HPDE6-E6E7 (cell line): ENCODE results near the gene OPRL1.

Experiments used
- DNase-seq: peaks from one replicate; pipeline ENCODE4 v3.0.0; 2011; ENCODE audit warnings: missing footprints; ENCODE audit errors: extremely low spot score

The OPRL1 gene

DNA sequence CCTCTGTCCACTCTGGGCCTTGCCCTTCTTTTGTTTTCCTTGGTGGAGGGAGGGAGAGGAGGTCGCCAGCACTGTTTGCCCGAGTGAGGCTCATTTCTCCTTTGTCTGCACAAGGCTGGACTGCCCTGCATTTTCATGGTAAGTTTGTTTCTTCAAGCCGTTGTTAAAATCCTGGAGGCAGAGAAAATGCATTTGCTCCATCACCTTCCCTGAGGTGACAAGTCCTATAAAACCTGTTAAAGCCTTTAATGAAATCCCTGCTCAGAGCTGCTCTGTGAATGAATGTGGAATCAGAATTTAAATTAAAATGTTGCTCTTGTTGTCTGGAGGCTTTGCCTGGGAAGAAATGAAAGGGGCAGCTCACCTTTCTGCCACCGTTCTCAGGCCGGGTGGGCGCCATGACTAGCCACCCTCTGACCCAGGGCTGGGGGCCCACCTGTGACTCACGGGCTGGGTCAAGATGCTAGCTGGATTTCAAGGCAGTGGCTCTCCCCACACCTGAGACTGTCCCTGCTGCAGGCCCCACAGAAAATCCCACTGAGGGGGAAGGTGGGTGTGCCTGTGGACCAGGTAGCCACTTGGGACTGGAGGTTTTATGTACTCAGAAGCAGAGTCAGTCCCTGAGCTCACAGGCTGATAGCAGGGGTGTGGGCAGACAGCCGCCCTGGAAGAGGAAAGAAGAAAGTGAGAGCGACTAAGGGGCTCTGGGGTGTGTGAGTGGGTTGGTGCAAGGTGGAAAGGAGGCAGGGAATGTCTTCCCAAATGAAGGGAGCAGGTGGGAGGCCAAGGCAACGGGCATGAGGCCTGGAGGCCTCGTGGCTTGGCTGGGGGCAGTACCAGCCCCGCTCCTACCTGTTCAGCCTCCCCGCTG is 60.4 kb downstream of the OPRL1 start:
- no peak for DNase-seq

DNA sequence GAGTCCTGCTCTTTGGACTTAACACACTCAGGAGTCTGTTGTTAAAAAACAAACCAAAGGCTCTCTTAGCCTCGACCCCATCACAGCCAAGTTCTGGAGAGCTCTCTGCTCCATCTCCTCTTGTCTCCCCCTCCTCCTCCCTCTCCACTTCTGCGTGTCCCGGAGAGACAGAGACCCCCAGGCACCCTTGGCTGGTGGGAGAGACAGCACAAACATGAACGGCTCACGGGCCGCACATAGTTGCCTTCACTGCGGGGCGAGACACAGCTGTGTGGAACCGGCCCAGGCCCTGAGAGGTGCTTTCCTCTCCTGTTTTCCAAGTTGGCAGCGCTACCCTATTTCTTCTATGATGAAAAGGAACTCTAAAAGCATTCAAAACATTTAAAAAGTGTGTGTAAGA is 61.1 kb downstream of the OPRL1 start:
- no peak for DNase-seq

DNA sequence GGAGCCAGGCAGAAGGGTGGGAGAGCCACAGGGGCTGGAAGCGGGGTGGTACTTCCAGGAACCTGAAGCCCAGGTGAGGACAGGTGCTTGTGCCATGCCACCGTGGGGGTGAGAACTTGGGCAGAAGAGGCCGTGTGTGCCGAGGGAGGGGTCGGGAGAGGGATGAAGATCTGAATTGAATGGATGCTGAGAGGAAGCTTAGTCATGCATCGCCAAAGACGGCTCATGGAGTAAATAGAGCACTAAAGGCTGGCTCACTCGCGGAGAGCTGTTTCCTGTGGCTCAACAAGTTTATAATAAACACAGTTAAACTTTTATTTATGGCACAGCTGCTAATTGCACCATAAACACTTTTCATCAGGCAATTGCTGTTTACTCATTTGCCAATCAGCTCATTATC is 62.7 kb downstream of the OPRL1 start:
- no peak for DNase-seq

DNA sequence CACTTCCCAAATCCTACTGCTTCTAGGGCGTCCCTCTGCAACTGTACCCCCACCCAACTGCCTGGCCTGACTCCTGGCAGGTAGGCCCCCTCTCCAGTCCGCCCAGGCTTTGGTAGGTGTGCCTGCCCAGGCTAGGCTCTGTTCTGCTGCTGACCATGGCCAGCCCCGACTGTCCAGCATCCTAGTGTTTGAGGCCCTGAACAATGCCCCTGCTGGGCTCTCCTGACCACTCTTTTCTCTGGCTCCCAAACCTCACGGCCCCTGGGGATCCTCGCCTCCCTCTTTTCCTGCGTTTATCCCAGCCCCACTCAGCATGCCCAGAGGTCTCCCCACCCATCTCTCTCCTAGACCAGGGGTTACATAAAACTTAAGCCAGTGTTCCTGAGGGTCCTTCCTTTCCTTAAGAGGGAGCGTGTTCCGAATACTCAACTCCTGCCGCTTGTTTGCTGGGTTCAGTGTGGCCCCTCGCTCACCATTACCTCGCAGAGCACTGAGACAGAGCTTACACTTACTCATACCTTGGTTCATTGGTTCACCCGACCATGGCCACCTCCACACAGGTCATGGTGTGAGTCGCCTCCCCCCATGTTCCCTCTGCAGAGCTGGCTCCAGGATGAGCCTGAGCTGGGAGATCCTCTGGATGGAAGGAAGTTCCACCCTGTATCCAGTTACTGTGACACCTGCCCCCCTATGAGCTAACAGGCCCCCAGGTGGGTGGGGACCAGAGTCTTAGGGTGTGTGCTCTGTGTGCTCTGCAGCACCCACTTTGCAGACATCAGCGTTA is 63.3 kb downstream of the OPRL1 start:
- DNase-seq = no peak

DNA sequence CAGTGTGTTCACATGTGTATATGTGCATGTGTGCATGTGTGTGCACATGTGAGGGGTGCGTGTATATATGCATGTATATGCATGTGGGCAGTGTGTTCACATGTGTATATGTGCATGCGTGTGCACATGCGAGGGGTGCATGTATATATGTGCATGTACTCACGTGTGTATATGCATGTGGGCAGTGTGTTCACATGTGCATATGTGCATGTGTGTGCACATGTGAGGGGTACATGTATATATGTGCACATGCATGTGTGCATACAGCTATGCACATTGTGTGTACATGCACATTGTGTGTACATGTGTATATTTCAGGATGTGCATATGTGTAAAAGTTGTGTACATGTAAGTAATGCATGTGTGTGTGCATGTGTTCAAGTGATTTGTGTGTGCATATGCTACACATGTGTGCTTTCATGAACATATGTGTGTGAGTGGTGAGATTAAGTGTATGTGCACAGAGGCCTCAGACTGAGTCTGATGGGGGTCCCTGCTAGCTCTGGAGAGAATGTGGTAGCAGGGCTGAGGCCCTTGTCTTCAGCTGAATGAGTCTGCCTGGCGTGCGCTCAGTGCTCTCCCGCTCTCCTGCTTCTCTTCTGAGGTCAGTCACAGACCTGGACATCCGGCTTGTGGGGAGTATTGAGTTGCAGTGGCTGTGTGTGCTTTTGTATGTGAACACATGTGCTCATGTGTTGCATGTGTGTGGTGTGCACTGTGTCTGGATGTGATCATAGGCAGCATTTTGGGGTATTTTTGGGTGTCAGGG is 64.4 kb downstream of the OPRL1 start:
- no peak for DNase-seq

DNA sequence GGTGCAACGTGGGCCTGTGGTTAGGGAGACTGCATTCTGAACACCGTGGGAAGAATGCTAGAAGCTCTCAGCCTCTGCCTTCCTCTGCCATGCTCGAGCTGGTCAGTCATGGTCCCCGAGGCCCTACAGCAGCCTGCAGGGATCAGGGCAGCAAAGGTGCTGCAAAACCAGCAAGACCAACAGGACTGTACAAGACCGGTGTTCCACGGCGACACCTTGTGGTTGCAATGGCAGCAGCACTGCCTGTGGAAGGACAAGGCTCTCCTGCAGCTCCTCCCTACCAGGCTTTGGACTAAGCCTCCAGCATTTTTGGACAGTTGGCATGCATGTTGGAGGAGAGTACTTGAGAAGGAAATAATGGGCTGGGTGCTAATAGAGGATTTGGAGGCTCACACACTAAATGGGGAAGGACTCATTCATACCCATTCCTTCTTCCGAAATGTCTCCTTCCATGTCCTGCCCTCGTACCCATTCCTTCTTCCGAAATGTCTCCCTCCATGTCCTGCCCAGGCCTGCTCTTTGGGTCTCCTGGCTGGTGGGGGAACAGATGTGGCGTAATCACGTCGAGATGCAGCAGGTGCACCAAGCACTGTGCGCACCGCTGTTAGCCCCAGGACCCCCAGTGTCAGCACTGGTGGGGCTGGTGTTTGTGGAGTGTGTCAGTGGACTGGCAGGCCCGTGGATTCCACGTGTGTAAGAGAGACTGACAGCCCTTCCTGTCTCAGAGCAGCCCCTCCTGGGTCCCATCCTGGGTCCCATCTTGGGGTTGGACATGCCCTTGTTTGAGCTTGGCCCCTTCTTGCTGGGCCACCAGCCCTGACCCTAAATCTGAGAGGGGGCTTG is 65.8 kb downstream of the OPRL1 start:
- DNase-seq = no peak

DNA sequence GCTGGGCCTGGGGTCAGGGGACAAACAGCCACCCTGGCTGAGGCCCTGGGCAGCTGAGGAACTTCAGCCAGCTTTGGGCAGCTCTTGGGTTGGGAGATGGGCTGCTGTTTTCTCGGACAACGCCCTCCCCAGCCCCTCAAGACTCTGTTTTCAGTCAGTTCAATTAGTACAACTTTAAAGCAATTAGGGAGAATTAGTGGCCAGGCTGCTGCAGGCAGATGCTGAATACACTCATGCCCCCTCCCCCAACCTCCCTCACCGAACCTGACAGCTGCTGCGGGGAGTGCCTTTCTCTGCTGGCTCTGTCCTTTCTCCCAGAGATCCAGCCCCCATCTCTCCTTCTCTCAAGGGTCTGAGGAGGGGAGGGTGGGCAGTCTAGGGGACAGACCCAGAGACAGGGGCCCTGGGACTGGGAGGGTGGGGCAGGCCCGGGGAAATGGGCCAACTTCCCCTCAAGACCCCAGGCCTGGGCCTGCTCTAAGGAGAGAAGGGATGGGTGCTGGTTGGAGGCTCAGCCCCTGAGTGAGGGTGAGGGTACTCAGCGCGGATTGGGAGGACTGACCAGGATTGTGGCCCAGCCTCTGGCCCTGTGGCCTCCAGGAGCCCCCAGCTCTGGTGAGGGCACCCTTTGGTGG is 66.5 kb downstream of the OPRL1 start:
- no peak for DNase-seq

DNA sequence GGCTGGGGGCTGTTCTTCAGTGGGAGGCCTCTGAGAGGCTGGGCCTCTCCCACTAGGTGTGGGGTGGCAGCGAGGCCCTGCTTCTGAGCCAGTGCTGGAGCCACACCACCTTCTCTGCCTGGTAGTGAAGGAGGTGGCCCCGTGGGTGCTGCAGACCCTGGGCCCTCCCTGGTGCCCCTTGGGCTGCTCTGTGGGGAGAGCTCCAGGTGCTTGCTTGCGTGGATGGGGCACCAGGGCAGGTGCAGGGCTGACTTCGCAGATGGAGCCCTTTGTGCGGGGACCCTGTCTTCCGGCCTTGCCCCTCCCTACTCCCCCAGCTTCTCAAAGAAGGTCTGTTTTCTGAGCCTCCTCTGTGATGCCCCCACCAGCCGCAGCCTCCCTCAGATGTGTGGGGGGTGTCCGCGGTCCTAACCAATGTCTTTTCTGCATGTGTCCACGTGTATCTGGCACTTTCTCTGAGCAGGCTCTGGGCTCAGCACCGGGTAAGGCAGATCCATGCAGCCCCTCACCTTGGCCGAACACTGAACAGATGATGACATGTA is 67.1 kb downstream of the OPRL1 start:
- no peak for DNase-seq

DNA sequence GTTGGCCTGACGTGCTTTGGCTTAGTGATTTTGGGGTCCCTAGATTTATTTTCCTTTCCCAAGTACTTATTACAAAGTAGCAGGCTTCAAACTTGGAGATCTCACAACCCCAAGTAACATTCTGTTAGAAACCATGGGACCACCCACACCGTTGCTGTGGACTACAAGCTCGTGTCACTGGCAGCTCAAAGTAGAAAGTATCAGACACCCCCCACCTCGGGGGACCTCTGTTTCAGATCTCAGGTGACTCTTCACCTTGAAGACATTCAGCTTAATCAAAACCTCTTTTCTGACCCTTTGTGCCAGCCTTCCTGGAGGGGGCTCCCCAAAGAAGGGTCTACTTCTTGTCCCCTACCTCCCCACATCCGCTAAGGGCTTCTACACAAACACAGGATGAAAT is 68.7 kb downstream of the OPRL1 start:
- no peak for DNase-seq

DNA sequence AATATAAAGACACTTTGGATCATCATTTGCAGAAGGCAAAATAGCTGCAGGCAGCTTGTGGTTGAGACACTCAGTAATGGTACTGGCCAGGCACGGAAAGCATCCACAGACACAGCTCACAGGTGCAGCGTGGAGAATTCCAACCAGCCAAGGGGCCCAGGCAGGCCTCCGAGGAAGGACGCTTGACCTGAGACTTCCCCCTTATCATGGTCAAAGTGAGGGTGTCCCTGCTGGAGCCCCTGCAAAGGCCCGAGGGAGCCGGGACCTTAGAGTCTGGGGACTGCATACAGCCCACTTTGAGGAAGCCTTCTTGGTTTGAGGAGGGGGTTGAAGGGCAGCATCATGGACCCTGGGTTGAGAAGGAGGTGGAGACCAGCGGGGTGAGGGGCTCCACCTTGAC is 69.3 kb downstream of the OPRL1 start:
- no peak for DNase-seq

DNA sequence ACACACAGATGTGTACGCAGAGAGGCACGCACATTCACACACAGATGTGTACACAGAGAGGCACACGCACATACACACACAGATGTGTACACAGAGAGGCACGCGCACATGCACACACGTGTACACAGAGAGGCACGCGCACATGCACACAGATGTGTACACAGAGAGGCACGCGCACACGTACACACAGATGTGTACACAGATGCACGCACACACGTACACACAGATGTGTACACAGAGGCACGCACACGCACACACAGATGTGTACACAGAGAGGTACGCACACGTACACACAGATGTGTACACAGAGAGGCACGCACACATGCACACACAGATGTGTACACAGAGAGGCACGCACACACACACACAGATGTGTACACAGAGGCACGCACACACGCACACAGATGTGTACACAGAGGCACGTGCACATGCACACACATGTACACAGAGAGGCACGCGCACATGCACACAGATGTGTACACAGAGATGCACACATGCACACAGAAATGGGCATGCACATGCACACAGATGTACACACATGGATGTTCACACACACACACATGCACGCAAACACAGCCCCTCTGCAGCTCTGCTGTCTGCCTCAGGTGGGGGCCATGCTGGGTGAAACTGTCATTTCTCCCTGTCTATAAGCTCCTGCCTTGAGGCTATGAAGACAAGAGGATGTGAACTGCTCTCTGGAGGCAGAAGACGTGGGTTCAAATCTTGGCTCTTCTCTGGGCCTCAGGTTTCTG is 70.1 kb downstream of the OPRL1 start:
- DNase-seq = no peak
